ENCODE data around the gene ADK. TPM values are rescaled to one million over a fixed set of nuclear protein-coding genes. Genes with fewer than 3 reads are reported as not detected.
"Not testable (repeated sequence)": the region's sequence is repeated elsewhere in the genome, so short reads cannot be mapped to it uniquely, and the experiment has no call there.

Gene ADK
- total and polyA plus RNA-seq, 10 donors = 11.1 to 40.5 (median 32.1) TPM

- DNase-seq = no peak
- no peaks in the 10 kb centered on the region for H3K4me1 ChIP-seq
- TF ChIP-seq CTCF (IDR thresholded peaks at IDR 0.05 in 8 of 11, conservative IDR thresholded peaks at IDR 0.05 in 3 of 11) (no peak), POLR2A (IDR thresholded peaks at IDR 0.05) (no peak), POLR2AphosphoS5 (IDR thresholded peaks at IDR 0.05) (no peak)
- H3K36me3 ChIP-seq = peaks cover 0 to 12% (median 0%) of the 10 kb centered on the region in 6 donors
- no peaks in the 10 kb centered on the region for H3K27me3 ChIP-seq (replicated peaks in 1 of 7)
- H3K9me3 ChIP-seq = peaks cover 0 to 24% (median 2%) of the 10 kb centered on the region in 8 donors
- WGBS, 5 donors = 88 to 97% (median 92%) methylated on average over 3 of the region's 3 CpGs
- H3K4me3 ChIP-seq = no peak overlapping the region
- intact Hi-C loops (cut with DNase I; ENCODE audit: low total_unique reads) = no loop called here
- no peak overlapping the region for H3K27ac ChIP-seq
Measured at GRCh38 chr10:74576586-74576985, 425.6 kb downstream of the ADK start.

GRCh38 chr10:74580438-74580837 lies 429.4 kb downstream of the ADK start:
- H3K9me3 ChIP-seq = peaks cover 0 to 16% (median 2%) of the 10 kb centered on the region in 8 donors
- intact Hi-C loops (cut with DNase I; ENCODE audit: low total_unique reads); H3K27me3 ChIP-seq (replicated peaks in 1 of 7); H3K4me3 ChIP-seq; H3K27ac ChIP-seq; DNase-seq; H3K36me3 ChIP-seq: not testable (repeated sequence)
- peaks cover 2 to 14% (median 12%) of the 10 kb centered on the region in 6 donors for H3K4me1 ChIP-seq
- WGBS, 5 donors = 89 to 98% (median 97%) methylated on average over 2 of the region's 2 CpGs

GRCh38 chr10:74582566-74582965 lies 431.5 kb downstream of the ADK start:
- DNase-seq = no peak
- intact Hi-C loops (cut with DNase I; ENCODE audit: low total_unique reads) = no loop called here
- WGBS, 5 donors = 92 to 95% (median 93%) methylated on average over 1 of the region's 1 CpG

GRCh38 chr10:74585231-74586087 lies 434.4 kb downstream of the ADK start:
- H3K4me3 ChIP-seq = peak overlapping the region in 3 of 8 donors; percentile 11 to 53 (median 20)
- WGBS, 5 donors = 10 to 13% (median 11%) methylated on average over 8 of the region's 8 CpGs
- H3K36me3 ChIP-seq = no peaks in the 10 kb centered on the region
- H3K4me1 ChIP-seq = peaks cover 23 to 64% (median 61%) of the 10 kb centered on the region in 6 donors
- peak overlapping the region; percentile 22 to 81 (median 74) for H3K27ac ChIP-seq
- peaks cover 0 to 12% (median 2%) of the 10 kb centered on the region in 8 donors for H3K9me3 ChIP-seq
- no peak for TF ChIP-seq POLR2AphosphoS5 (IDR thresholded peaks at IDR 0.05)
- no peak for TF ChIP-seq CTCF (IDR thresholded peaks at IDR 0.05 in 8 of 11, conservative IDR thresholded peaks at IDR 0.05 in 3 of 11)
- TF ChIP-seq POLR2A (IDR thresholded peaks at IDR 0.05) = no peak
- intact Hi-C loops (cut with DNase I; ENCODE audit: low total_unique reads) = no loop called here
- DNase-seq = no peak
- no peaks in the 10 kb centered on the region for H3K27me3 ChIP-seq (replicated peaks in 1 of 7)

More at GRCh38 chr10:74582566-74582965, 431.5 kb downstream of the ADK start:
- Histone ChIP-seq H3K4me1 (peaks cover 17 to 35% (median 33%) of the 10 kb centered on the region in 6 donors), H3K9me3 (peaks cover 0 to 16% (median 2%) of the 10 kb centered on the region in 8 donors), H3K36me3 (no peaks in the 10 kb centered on the region), H3K4me3 (no peak overlapping the region), H3K27ac (no peak overlapping the region), H3K27me3 (replicated peaks in 1 of 7) (no peaks in the 10 kb centered on the region)
- no peak for TF ChIP-seq POLR2AphosphoS5 (IDR thresholded peaks at IDR 0.05)
- no peak for TF ChIP-seq CTCF (IDR thresholded peaks at IDR 0.05 in 8 of 11, conservative IDR thresholded peaks at IDR 0.05 in 3 of 11)
- no peak for TF ChIP-seq POLR2A (IDR thresholded peaks at IDR 0.05)
